Trophoblast cell (in vitro differentiated cells and primary cell): ENCODE measurements around the gene MTUS2.
A peak's percentile ranks its signal among the peaks of the same experiment; 100 is the strongest.
"Not testable (repeated sequence)": the region's sequence is repeated elsewhere in the genome, so short reads cannot be mapped to it uniquely, and the experiment has no call there.

Experiments
- DNase-seq, 2 donors: peaks; one replicate each; pipeline ENCODE4 v3.0.0-alpha.2; 2016
- H2AFZ ChIP-seq: 2 replicates; pipeline ENCODE4 v1.6.1; 2013; ENCODE audit warnings: low read length, moderate library complexity, mild to moderate bottlenecking; ENCODE audit not compliant: insufficient read depth, poor library complexity
- H2AK5ac ChIP-seq: 2 replicates; pipeline ENCODE4 v1.6.1; 2013; ENCODE audit warnings: mild to moderate bottlenecking, low read length
- H2BK120ac ChIP-seq: 2 replicates; pipeline ENCODE4 v1.6.1; 2013; ENCODE audit warnings: low read length, mild to moderate bottlenecking, moderate library complexity; ENCODE audit not compliant: insufficient read depth, poor library complexity
- H2BK12ac ChIP-seq: 2 replicates; pipeline ENCODE4 v1.6.1; 2013; ENCODE audit warnings: mild to moderate bottlenecking, low read length, moderate library complexity
- H2BK5ac ChIP-seq: 2 replicates; pipeline ENCODE4 v1.6.1; 2013; ENCODE audit warnings: low read length, low read depth, moderate library complexity, mild to moderate bottlenecking; ENCODE audit not compliant: poor library complexity
- H3K14ac ChIP-seq: 2 replicates; pipeline ENCODE4 v1.6.1; 2013; ENCODE audit warnings: mild to moderate bottlenecking, low read length
- H3K18ac ChIP-seq: 2 replicates; pipeline ENCODE4 v1.6.1; 2013; ENCODE audit warnings: mild to moderate bottlenecking, low read length
- H3K23ac ChIP-seq: 2 replicates; pipeline ENCODE4 v1.6.1; 2013; ENCODE audit warnings: low read length
- H3K27ac ChIP-seq: 2 replicates; pipeline ENCODE4 v1.5.1; 2013; ENCODE audit warnings: low read depth, mild to moderate bottlenecking, inconsistent platforms, low read length, moderate library complexity
- H3K27me3 ChIP-seq: 2 replicates; pipeline ENCODE4 v1.6.1; 2013; ENCODE audit warnings: inconsistent platforms, mild to moderate bottlenecking, low read length, moderate library complexity; ENCODE audit not compliant: insufficient read depth
- H3K36me3 ChIP-seq, 2 experiments: 1 replicate in 1 of 2; 2 replicates in 1 of 2; pipeline ENCODE4 v1.6.1; 2013; ENCODE audit warnings: low read length in 2 of 2, mild to moderate bottlenecking in 2 of 2, moderate library complexity in 1 of 2; ENCODE audit not compliant: insufficient read depth in 2 of 2, control insufficient read depth in 1 of 2
- H3K4ac ChIP-seq: 2 replicates; pipeline ENCODE4 v1.6.1; 2013; ENCODE audit warnings: low read depth, mild to moderate bottlenecking, low read length, moderate library complexity
- H3K4me1 ChIP-seq, 2 experiments: 1 replicate in 1 of 2; 2 replicates in 1 of 2; pipeline ENCODE4 v1.6.1; 2013; ENCODE audit warnings: low read length in 2 of 2, mild to moderate bottlenecking in 2 of 2, moderate library complexity in 1 of 2; ENCODE audit not compliant: insufficient read depth in 2 of 2, control insufficient read depth in 1 of 2
- H3K4me2 ChIP-seq: 2 replicates; pipeline ENCODE4 v1.6.1; 2013; ENCODE audit warnings: inconsistent platforms, mild to moderate bottlenecking, low read length, moderate library complexity
- H3K4me3 ChIP-seq: 2 replicates; pipeline ENCODE4 v1.5.1; 2013; ENCODE audit warnings: mild to moderate bottlenecking, low read depth, low read length, inconsistent platforms
- H3K79me1 ChIP-seq: one replicate; pipeline ENCODE4 v1.6.1; 2013; ENCODE audit warnings: low read length
- H3K79me2 ChIP-seq: 2 replicates; pipeline ENCODE4 v1.6.1; 2013; ENCODE audit warnings: low read length, mild to moderate bottlenecking; ENCODE audit not compliant: control insufficient read depth, insufficient read depth, poor library complexity
- H3K9ac ChIP-seq: 2 replicates; pipeline ENCODE4 v1.6.1; 2013; ENCODE audit warnings: mild to moderate bottlenecking, low read length
- H3K9me3 ChIP-seq: 2 replicates; pipeline ENCODE4 v1.6.1; 2013; ENCODE audit warnings: low read depth, mild to moderate bottlenecking, control low read depth, inconsistent platforms, low read length; ENCODE audit not compliant: insufficient read depth
- H4K12ac ChIP-seq: 2 replicates; pipeline ENCODE4 v1.6.1; 2013; ENCODE audit warnings: low read depth, mild to moderate bottlenecking, low read length, moderate library complexity
- H4K8ac ChIP-seq: 2 replicates; pipeline ENCODE4 v1.6.1; 2013; ENCODE audit warnings: low read depth, mild to moderate bottlenecking, low read length, moderate library complexity
- H4K91ac ChIP-seq: one replicate; pipeline ENCODE4 v1.6.1; 2013; ENCODE audit warnings: low read depth, mild to moderate bottlenecking, low read length, moderate library complexity
- WGBS: extraction: QIAGEN DNeasy Blood & Tissue Kit; methylation state at CpG from one replicate; pipeline ENCODE4 v1.1.7; 2013; ENCODE audit warnings: missing lambda C conversion rate; ENCODE audit not compliant: insufficient read length, insufficient coverage; ENCODE audit errors: extremely low coverage; 5-methylcytosine and 5-hydroxymethylcytosine counted together

The MTUS2 gene

DNA sequence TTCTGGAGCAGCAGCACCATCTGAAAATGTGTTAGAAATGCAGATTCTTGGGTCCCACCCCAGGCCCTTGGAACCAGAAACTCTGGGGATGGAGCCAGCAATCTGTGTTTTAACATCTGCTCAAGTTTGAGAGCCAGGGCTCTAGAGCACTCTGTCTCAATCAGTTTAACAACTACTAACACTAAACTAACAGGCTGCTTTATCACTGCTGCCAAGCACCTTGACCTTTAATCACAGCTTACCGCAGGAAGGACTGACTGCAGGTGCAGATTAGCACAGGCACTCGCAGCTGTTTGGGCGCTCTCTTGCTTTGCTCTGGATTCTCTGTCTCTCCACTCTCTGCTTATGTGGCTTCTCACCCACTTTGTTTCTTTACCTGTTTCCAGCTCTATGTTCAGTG is 163.5 kb downstream of the MTUS2 start:
- no peak overlapping the region for H3K27ac ChIP-seq
- WGBS = no CpG with 5 or more reads among the region's 3 CpGs
- H2AFZ ChIP-seq = no peak overlapping the region

DNA sequence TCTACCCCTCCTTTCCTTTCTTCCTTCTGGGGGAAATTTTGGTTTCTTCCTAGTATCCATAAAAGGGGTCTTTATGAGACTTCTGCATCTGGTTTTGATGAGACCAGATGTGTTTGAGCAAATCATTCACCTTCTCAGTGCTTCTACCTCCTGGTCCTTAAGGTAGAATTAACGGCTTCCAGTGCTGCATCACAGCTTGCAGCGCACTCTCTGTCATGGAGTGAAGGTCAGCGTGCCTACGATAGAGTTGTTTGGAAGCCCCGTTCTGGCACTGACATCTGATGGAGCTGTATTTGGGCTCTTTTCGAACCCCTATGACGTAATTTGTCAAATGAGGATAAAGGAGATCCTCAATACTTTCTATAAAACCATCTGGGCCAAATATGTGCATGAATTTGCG is 164.2 kb downstream of the MTUS2 start:
- H3K23ac ChIP-seq = no peak overlapping the region
- no peak overlapping the region for H3K27ac ChIP-seq
- H2BK120ac ChIP-seq = no peak overlapping the region
- no peak overlapping the region for H3K4ac ChIP-seq
- no peak overlapping the region for H4K8ac ChIP-seq
- no peaks in the 10 kb centered on the region for H3K4me1 ChIP-seq
- H3K36me3 ChIP-seq = no peaks in the 10 kb centered on the region
- H2BK12ac ChIP-seq = no peak overlapping the region
- H3K79me2 ChIP-seq = no peaks in the 10 kb centered on the region
- no peaks in the 10 kb centered on the region for H3K27me3 ChIP-seq
- H3K9ac ChIP-seq = no peak overlapping the region
- H2BK5ac ChIP-seq = no peak overlapping the region
- H3K18ac ChIP-seq = no peak overlapping the region
- H4K91ac ChIP-seq = no peak overlapping the region
- H3K9me3 ChIP-seq = peaks cover 2% of the 10 kb centered on the region
- no peak overlapping the region for H3K4me3 ChIP-seq
- no CpG with 5 or more reads among the region's 8 CpGs for WGBS
- H3K14ac ChIP-seq = no peak overlapping the region
- DNase-seq = no peak
- H3K4me2 ChIP-seq = no peak overlapping the region
- H2AFZ ChIP-seq = no peak overlapping the region
- no peak overlapping the region for H2AK5ac ChIP-seq
- H3K79me1 ChIP-seq = no peaks in the 10 kb centered on the region
- H4K12ac ChIP-seq = no peak overlapping the region

More for the DNA sequence above, 163.5 kb downstream of the MTUS2 start:
- no peak overlapping the region for H3K18ac ChIP-seq
- no peak overlapping the region for H3K9ac ChIP-seq
- no peaks in the 10 kb centered on the region for H3K36me3 ChIP-seq
- no peaks in the 10 kb centered on the region for H3K79me1 ChIP-seq
- no peak overlapping the region for H3K4me2 ChIP-seq
- H2BK120ac ChIP-seq = no peak overlapping the region
- H4K91ac ChIP-seq = no peak overlapping the region
- no peaks in the 10 kb centered on the region for H3K79me2 ChIP-seq
- no peak overlapping the region for H3K14ac ChIP-seq
- no peak overlapping the region for H3K4me3 ChIP-seq
- no peak overlapping the region for H3K23ac ChIP-seq
- H3K4ac ChIP-seq = no peak overlapping the region
- H2AK5ac ChIP-seq = no peak overlapping the region
- H3K9me3 ChIP-seq = peaks cover 2% of the 10 kb centered on the region
- H4K12ac ChIP-seq = no peak overlapping the region
- DNase-seq = no peak
- no peak overlapping the region for H4K8ac ChIP-seq
- H2BK5ac ChIP-seq = no peak overlapping the region
- H2BK12ac ChIP-seq = no peak overlapping the region
- no peaks in the 10 kb centered on the region for H3K27me3 ChIP-seq
- H3K4me1 ChIP-seq = no peaks in the 10 kb centered on the region

DNA sequence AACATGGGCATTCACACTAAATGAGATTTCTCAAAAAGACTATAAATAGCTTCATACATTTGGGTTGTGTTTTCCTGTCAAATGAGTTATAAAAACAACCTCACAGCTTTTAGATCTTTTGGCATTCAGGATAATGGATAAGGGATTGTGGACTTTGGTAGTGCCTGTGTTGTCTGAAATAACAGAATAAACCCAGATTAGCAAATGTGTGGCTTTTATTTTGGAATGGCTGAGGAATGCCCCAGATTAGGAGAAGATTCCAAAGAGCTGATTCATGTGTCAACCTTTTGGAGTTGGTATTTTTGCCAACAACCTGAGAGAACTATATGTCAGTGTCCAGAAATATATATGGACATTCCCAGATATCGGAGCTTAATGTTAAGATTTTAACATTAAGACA is 164.7 kb downstream of the MTUS2 start:
- no CpG with 5 or more reads among the region's 1 CpG for WGBS
- no peaks in the 10 kb centered on the region for H3K4me1 ChIP-seq
- DNase-seq = peak in 1 of 2 donors; percentile 44

DNA sequence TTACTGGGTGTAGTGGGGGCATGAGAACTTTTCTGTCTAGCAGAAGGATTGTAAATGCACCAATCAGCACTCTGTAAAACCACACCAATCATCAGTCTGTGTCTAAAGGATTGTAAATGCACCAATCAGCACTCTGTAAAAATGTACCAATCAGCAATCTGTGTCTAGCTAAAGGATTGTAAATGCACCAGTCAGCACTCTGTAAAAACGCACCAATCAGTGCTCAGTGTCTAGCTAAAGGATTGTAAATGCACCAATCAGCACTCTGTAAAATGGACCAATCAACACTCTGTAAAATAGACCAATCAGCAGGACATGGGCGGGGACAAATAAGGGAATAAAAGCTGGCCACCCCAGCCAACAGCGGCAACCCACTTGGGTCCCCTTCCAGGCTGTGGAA is 170.2 kb downstream of the MTUS2 start:
- H3K27me3 ChIP-seq, H4K8ac ChIP-seq, H4K12ac ChIP-seq, H3K4me1 ChIP-seq, H3K36me3 ChIP-seq, H2AFZ ChIP-seq, H3K79me1 ChIP-seq, DNase-seq, H2BK12ac ChIP-seq, H3K4me3 ChIP-seq, H2AK5ac ChIP-seq, H4K91ac ChIP-seq, H3K9ac ChIP-seq, H3K14ac ChIP-seq, H3K23ac ChIP-seq, H3K27ac ChIP-seq, H2BK120ac ChIP-seq, H3K79me2 ChIP-seq, H3K4me2 ChIP-seq, H2BK5ac ChIP-seq, H3K9me3 ChIP-seq, H3K18ac ChIP-seq, H3K4ac ChIP-seq: not testable (repeated sequence)
- no CpG with 5 or more reads among the region's 3 CpGs for WGBS

More for the DNA sequence above, 164.7 kb downstream of the MTUS2 start:
- Histone ChIP-seq H3K9ac (no peak overlapping the region), H3K4me3 (no peak overlapping the region), H3K27ac (no peak overlapping the region), H2BK5ac (no peak overlapping the region), H3K27me3 (no peaks in the 10 kb centered on the region), H2AFZ (no peak overlapping the region), H2BK120ac (no peak overlapping the region), H3K4me2 (no peak overlapping the region), H2AK5ac (no peak overlapping the region), H4K91ac (no peak overlapping the region), H4K12ac (no peak overlapping the region), H2BK12ac (no peak overlapping the region), H4K8ac (no peak overlapping the region), H3K36me3 (no peaks in the 10 kb centered on the region), H3K9me3 (peaks cover 2% of the 10 kb centered on the region), H3K4ac (no peak overlapping the region), H3K79me2 (no peaks in the 10 kb centered on the region), H3K14ac (no peak overlapping the region), H3K18ac (no peak overlapping the region), H3K79me1 (no peaks in the 10 kb centered on the region), H3K23ac (no peak overlapping the region)
